Skin of body (tissue), 2 donors: ENCODE data around the gene CATSPERD. TPM values are rescaled to one million over a fixed set of nuclear protein-coding genes. Genes with fewer than 3 reads are reported as not detected.
A peak's percentile ranks its signal among the peaks of the same experiment; 100 is the strongest.
"Not testable (repeated sequence)": the region's sequence is repeated elsewhere in the genome, so short reads cannot be mapped to it uniquely, and the experiment has no call there.

Experiments used
- DNase-seq: peaks from one replicate; lab custom pipeline; 2025; lab: John Stamatoyannopoulos, UW
- total RNA-seq: library from RNA; depleted of rRNA; stranded (reverse); fragments of >200 nt; gene quantifications from one replicate; pipeline ENCODE4 v1.2.3, GENCODE V29; 2014

Gene CATSPERD
- total RNA-seq, 1 donor from 2014 or later: not detected

GRCh38 chr19:5719274-5719960 lies 1.0 kb upstream of the CATSPERD start:
- DNase-seq: no peak

- DNase-seq: no peak
Measured at GRCh38 chr19:5727453-5728050, 7.1 kb downstream of the CATSPERD start.

- not testable (repeated sequence) for DNase-seq
Measured at GRCh38 chr19:5733172-5733571, 12.7 kb downstream of the CATSPERD start.

- DNase-seq: no peak
Measured at GRCh38 chr19:5738423-5738822, 18.0 kb downstream of the CATSPERD start.

- DNase-seq: no peak
Measured at GRCh38 chr19:5742051-5742450, 21.6 kb downstream of the CATSPERD start.

GRCh38 chr19:5743630-5744029 lies 23.2 kb downstream of the CATSPERD start:
- DNase-seq: no peak

- DNase-seq: not testable (repeated sequence)
Measured at GRCh38 chr19:5744999-5745398, 24.6 kb downstream of the CATSPERD start.

GRCh38 chr19:5748920-5749319 lies 28.5 kb downstream of the CATSPERD start:
- DNase-seq: not testable (repeated sequence)

- no peak for DNase-seq
Measured at GRCh38 chr19:5749505-5749904, 29.1 kb downstream of the CATSPERD start.

GRCh38 chr19:5751709-5752108 lies 31.3 kb downstream of the CATSPERD start:
- no peak for DNase-seq

GRCh38 chr19:5753743-5754142 lies 33.3 kb downstream of the CATSPERD start:
- no peak for DNase-seq

- DNase-seq: no peak
Measured at GRCh38 chr19:5762608-5763217, 42.3 kb downstream of the CATSPERD start.

GRCh38 chr19:5765220-5765619 lies 44.8 kb downstream of the CATSPERD start:
- no peak for DNase-seq

GRCh38 chr19:5767949-5768348 lies 47.5 kb downstream of the CATSPERD start:
- DNase-seq: no peak

- DNase-seq: no peak
Measured at GRCh38 chr19:5772416-5772815, 52.0 kb downstream of the CATSPERD start.

GRCh38 chr19:5773276-5773675 lies 52.8 kb downstream of the CATSPERD start:
- no peak for DNase-seq

GRCh38 chr19:5774921-5775320 lies 54.5 kb downstream of the CATSPERD start:
- no peak for DNase-seq

- DNase-seq: peak; percentile 42
Measured at GRCh38 chr19:5775668-5776309, 55.4 kb downstream of the CATSPERD start.

- DNase-seq: peak; percentile 51
Measured at GRCh38 chr19:5778402-5778801, 58.0 kb downstream of the CATSPERD start.

GRCh38 chr19:5780916-5781315 lies 60.5 kb downstream of the CATSPERD start:
- DNase-seq: not testable (repeated sequence)

GRCh38 chr19:5782322-5782721 lies 61.9 kb downstream of the CATSPERD start:
- no peak for DNase-seq
